ENCODE results near the gene NINJ2.

Gene NINJ2

DNA sequence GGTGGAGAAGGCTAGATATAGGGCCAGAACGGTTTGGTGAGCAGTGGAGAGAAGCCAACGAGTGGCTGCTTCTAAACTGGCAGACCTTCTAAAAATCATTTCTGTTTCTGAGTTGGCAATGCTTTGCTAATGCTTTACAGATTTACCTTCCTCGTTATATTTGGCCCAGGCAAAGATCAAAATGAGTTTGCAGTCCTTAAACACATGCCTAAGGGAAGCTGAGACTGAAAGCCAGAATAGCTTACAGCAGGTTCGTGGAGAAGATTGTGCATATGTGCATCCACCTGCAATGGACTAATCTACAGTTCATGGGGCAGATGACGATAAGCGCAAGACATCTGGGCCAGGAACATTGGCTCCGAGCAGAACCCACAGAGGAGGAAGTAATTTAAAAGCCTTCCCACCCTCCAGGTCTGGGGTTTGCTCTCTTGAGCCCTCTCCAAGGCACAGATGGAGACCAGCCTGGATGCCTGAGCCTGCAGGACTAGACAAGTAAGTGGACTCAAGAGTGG is 99.4 kb downstream of the NINJ2 start:
- DNase-seq: no peak

DNA sequence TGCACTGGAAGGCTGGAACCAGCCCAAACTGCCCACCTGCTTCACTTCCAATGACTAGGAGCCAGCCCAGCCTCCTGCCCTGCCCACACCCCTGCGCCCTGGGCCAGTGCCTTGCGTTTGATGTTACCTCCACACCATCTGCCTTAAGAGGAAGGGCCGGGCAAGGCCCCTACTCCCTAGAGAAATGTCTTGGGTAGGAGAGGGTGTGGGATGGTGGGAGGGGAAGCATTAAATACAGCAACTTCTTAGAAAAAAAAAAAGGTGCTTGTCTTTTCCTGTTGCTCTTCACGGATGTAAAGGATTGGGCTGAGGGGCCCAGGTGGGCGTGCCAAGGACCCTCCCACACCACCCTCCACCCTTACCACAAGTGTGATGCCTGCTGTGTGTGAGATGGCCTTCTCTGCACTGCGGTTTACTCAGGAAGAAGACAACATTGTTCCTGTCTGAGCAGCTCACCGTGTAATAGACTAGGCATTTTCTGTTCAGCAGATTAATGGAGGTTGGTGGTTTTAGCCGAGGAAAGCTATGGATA is 99.9 kb downstream of the NINJ2 start:
- no peak for DNase-seq

DNA sequence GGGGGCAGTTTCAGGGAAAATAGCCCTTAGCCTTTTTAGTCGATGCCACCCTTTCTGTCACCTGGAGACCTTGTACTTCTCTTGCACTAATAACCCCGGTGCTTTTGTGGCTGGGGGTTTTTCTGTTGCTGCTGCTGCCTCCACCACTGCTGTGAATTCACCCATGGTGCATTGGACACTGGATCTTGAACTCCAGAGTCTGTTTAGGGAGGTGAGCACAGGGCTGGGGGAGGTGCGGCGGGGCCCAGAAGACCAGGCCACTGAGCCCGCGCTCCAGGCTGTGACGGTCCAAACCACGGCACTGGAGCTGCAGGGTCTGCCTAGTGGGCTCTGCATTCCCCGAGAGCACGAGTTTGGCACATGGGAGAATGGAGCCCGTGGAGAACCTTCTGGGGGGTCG is 100.6 kb downstream of the NINJ2 start:
- DNase-seq: no peak

DNA sequence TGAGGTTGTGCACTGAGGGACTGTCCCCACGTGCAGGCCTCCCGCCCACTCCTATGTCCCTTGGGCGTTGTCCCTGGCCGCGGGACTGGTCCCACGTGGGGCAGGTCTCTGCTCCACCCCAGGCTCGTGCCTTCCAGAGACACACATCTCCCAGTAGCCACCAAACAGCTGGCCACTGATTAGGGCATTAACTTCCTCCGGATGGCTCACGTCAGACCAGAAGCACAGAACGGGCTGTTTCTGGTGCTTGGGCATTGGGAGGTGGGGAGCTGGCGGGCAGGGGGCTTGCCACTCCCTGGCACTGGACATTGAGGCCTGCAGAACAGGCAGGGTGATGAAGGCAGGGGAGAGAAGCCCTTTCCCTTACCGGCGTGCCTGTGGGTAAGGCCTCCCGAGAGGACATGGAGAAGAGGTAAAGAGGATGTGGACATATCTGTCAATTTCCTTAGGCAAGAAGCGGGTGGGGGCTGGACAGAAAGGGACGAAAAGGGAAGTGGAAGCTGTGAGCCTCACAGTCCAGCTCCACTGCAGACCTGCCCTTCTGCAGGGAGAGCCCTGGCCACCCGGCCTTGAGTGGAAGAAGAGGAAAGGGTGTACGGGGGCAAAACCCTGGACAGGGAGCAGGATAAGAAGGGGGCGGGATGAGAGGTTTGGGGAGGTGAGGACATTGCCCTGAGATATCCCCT is 101.2 kb downstream of the NINJ2 start:
- DNase-seq: no peak

DNA sequence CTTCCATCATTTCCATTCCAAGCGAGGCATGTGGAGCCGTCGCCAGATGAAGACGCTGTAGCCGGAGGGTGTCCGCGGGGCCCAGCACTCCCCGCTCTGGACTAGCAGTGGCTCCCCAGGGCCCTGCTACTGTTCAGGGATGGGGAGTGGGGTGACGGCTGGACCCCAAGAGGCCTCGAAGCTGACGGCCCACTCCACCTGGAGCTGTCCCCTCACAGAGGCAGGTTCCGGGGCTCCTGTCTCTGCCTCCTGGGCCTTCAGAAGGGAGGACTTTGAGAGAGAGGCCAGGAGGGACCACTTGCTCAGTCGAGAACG is 101.9 kb downstream of the NINJ2 start:
- DNase-seq: no peak

DNA sequence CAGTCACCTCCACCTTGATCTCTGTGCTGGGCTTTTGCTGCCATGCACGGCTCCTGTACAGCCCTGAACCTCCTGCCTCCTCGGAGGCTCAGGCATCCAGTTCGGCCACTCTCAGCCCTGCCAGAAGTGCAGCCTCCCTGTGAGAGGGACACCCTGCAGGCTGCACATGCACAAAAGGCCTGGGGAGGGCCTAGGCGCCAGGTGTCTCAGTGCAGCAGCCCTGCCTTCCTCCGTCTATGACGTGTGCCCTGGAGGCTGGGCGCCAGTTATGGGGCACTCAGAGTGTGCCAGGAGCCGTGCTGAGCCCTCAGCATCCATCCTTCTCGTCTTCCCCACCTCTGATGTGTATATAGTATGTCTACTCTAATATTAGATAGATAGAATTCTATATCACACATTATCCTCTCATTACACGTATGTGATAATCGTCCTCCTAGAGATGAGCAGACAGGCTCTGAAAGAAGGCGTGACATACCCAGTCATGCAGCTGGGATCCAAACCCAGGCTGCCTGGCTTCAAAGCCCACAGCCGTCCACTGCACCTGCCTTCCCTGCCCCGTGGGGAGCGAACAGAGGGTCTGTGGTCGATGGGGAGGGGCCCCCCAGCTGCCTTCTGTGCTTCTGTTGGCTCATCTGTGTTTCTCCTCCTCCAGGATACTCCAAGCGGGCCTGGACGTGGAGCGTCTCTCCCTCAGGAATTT is 102.4 kb downstream of the NINJ2 start:
- DNase-seq: peak; percentile 57

DNA sequence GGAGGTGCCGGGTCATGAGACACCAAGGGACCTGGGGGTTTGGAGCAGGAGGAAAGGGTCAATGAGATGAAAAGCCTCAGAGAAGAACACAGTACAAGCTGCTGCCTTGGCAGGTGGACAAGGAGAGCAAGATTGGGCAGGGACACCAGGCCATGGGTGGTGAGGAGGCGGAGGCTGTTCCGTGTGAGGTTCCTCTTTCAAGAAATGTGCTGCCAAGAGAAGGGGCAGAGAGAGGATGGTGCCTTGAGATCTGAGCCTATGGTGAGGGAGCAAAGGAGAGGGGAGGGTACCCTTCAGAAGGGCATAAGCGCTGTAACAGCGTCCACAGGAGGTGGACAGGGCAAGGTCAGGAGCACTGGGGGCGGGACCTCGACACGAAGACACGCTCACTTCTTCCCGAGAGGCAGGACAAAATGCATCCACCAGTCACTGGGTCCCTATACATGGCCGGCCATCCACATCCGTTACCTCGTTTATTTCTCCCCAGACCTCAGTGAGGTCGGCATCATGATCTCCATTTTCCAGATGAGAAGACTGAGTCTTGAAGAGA is 103.3 kb downstream of the NINJ2 start:
- no peak for DNase-seq

DNA sequence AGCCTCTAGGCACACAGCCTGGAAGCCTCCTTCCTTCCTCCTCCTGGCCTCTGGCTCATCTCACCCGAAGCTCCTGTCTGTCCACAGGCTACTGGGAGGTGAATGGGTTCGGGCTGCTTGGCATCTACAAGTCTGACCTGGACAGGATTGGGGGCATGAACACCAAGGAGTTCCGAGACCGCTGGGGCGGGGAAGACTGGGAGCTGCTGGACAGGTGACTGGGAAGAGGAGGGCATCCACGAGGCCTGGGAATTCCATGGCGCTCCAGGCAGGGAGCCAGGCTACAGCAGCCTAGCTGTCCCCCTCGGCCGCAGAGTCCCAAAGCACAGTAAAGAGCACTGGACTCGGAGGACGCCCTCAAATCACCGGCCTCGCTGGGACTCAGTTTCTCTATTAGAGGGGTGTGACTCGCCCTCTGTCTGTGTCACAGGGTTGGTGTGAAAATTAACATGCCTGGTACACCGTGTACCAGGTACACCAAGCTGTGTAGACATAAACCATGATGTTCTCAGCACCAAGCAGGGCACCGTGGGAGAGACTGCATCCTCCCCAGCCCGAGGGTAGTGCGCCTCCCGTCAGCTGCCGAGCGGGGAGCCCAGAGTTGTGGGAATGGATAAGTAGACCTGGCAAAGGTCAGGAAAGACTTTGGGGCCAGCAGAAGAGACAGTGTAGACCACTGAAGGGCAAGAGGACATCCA is 103.9 kb downstream of the NINJ2 start:
- no peak for DNase-seq

DNA sequence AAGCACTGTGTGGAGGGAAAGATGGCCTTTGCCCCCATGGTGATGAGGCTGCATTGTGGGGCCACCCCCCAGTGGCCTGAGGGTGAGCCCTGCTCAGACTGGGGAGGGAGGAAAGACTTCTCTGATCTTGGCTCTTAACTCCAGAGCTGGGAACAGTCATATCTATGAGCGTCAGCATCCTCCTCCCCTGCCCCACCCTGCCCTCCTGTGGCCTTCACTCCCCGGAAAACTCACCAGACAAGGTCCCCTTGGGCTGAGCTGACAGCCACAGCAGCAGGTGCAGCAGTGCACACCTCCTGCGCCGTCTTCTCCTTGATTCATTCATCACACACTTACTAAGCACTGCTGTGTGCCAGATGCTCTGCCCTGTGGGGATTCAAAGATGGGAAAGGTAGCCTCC is 104.7 kb downstream of the NINJ2 start:
- no peak for DNase-seq

DNA sequence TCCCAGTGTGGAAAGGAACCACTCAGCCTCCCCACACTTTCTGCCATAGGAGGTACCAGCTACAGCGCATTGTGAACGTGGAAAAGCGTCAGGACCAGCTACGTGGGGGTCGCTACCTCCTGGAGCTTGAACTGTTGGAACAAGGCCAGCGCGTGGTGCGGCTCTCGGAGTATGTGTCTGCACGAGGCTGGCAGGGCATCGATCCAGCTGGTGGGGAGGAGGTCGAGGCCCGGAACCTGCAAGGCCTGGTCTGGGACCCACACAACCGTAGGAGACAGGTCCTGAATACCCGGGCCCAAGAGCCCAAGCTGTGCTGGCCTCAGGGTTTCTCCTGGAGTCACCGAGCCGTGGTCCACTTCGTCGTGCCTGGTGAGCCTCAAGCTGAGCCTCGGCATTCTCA is 106.7 kb downstream of the NINJ2 start:
- no peak for DNase-seq

DNA sequence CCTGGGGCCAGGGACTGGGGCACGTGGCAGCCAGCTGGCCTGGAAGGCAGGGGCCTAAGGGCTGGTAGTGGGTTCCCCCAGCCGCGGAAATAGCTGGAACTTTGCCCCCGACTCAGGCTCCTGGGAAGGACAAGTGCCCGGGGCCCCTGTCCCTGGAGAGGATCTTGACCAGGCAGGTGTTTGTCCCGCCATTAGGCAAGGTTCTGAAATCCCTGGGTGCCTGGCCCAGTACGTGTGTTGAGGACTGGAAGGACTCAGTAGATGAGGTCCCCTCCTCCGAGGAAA is 109.3 kb downstream of the NINJ2 start:
- DNase-seq: no peak

DNA sequence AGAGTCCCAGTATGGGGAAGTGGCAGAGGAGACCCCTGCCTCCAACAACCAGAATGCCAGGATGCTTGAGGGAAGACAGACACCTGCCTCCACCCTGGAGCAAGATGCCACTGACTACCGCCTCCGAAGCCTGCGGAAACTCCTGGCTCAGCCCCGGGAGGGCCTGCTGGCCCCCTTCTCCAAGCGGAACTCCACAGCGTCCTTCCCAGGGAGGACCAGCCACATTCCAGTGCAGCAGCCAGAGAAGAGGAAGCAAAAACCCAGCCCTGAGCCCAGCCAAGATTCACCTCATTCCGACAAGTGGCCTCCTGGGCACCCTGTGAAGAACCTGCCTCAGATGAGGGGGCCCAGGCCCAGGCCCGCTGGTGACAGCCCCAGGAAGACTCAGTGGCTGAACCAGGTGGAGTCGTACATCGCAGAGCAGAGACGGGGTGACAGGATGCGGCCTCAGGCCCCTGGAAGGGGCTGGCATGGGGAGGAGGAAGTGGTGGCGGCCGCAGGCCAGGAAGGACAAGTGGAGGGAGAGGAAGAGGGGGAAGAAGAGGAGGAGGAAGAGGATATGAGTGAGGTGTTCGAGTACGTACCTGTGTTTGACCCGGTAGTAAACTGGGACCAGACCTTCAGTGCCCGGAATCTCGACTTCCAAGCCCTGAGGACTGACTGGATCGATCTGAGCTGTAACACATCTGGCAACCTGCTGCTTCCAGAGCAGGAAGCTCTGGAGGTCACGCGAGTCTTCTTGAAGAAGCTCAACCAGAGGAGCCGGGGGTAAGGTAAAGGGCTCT is 109.8 kb downstream of the NINJ2 start:
- DNase-seq: no peak

DNA sequence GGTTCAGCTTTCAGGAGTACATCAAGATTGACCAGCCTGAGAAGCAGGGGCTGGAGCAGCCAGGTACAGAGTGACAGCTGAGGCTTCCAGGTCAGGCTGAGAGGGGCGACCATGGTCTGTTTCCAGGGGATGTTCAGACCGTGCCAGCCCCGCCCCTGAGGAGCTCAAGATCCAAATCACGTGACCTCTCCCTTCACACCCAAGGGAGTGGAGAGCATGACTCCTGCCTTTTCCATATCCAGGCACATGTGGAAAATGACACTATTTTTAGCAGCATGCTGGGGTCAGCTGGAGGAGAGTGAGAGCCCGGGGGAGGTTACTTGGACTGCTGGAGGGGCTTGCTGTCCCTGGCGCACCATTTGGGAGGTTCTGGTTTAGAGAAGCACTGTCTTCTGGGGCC is 110.8 kb downstream of the NINJ2 start:
- DNase-seq: no peak

DNA sequence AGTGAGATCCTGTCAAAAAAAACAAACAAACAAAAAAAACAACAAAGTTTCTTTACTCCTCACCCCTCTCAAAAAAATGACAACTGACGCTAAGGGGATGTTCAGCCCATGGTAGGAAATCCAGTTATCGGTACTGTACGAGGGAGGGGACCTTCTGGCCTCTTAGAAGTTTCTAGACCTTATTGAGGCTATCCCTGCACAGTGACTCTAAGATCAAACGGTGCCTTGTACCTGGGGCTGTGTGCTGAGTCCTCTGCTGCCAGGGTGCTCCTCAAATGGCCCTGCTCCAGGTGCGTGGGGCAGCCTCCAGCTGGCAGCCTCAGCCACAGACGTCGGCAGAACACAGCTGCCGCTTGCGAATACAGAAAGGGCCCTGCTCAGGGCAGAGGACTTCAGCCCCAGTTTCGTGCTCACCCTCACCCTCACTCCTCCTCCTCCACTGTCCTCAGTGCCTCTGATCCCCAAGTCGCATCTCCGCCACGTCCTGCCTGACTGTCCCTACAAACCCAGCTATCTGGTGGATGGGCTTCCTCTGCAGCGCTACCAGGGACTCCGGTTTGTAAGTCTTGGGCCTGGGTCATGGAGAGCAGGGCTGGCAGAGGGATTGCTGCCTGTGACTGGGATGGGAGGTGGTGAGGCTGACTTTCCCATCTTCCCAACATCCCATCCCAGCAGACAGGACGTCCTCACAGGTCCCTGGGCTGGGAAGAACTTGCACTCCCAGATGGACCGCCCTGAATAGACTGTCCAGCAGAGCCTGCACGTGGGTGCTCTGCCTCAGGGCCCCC is 112.6 kb downstream of the NINJ2 start:
- DNase-seq: no peak

DNA sequence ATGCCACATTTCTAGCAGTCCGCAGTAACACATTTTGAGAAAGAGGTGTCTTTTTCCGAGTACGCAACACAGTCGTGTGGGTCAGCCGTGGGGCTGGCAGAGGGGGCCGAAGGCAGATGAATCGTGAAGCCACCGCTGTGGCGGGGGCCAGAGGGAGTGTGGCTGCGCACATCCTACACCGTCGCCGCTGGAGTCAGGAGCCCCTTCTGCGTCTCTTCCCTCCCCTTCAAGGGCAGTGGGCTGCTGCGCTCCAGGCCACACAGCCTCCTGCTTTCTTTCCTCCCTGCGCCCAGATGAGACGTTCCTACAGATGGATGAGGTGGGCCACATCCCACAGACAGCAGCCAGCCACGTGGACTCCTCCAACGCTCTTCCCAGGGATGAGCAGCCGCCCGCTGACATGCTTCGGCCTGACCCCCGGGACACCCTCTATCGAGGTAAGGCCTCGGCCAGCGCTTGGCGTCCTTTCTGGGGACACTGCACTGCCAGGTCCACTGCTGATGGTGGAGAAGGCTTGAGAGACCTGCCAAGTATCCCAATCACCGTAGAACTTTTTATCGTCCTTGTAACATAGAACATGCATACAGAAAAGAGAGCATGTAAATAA is 113.7 kb downstream of the NINJ2 start:
- DNase-seq: no peak

DNA sequence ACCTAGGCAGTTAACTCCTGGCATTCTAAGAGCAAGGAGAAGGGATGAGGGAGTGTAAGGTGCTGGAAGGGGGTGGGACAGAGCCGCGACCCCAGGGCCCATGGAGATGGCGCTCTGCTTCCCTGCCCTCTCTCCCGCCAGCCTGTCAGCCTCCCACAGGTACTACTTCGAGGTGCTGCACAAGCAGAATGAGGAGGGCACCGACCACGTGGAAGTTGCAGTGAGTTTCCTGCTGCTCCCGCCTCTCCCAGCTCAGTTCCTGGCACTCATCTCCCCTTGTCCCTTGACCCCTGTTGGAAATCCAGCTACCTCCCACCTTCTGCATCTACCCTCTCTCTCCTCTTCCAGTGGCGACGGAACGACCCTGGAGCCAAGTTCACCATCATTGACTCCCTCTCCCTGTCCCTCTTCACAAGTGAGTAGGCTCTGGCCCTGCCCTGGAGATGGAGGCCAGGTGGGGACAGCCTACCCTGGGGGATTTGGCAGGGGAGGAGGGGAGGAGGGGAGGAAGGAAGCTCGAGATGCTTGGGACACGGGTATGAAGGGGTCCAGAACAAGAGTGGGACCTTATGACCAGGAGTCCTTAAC is 115.3 kb downstream of the NINJ2 start:
- DNase-seq: no peak

DNA sequence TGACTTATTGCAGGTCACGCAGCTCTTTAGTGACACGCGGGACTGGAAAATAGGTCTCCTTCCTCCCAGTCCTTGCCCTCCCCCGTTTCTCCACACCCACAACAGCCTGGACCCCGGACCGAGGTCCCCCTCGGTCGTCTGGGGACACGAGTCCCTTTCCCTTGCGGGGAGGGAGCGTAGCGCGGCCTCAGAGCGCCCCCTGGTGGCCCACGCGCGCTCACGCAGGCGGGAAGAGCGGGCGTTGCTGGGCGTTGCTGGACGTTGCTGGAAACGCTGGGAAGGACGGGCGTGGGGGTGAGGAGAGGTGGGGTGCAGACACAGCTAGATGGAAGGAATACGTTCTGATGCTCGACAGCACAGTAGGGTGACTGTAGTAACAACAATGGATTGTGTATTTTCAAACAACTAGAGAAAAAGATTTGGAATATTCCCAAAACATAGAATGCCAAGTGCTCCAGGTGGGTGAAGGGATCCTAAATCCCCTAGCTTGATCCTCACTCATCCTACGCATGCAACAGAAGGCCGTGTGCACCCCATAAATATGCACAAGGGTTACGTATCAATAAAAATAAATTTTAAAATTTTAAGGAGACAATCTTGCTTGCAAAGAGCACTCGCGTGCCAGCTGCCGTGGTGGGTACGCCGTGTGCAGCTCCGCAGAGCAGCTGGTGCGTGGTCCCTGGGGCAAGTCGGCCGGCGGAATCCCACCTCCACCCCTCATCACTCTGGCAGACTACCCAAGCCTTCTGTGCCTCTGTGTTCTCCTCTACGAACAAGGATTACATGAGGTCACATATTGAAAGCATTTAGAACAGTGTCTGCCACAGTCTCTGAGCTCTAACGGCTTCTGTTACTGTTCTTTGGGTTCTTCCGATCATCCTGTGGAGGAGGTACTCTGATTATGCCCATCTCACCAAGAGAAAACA is 116.1 kb downstream of the NINJ2 start:
- no peak for DNase-seq

DNA sequence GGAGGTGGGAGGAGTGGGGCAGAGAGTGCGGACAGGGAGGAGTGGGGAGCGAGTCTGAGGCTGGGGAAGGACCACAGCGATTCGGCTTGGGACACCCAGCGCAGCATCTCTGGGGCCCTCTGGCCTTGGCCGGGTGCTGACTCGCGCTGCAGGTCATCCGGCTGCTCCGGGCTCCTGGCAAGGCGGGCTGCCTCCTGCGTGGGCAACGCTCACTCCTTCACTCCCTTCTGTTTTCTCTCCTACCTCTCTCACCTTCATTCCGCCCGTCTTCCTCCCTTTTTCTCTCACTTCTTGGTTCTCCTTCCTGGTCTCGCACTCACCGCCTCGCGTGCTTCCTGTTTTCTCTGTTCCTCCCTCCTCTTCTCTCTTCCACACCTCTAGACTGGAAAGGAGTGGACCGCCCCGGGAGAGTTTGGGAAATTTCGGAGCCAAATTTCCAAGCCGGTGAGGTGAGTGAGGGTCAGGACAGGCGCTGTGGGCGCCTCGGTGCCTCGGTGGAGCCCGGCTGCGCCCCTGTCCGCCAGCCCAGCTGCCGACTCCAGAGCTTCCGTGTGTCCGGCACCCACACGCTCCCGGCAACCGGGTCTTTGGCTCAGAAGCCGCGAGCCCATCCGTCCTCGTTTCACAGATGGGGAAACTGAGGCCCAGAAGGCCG is 116.9 kb downstream of the NINJ2 start:
- no peak for DNase-seq

DNA sequence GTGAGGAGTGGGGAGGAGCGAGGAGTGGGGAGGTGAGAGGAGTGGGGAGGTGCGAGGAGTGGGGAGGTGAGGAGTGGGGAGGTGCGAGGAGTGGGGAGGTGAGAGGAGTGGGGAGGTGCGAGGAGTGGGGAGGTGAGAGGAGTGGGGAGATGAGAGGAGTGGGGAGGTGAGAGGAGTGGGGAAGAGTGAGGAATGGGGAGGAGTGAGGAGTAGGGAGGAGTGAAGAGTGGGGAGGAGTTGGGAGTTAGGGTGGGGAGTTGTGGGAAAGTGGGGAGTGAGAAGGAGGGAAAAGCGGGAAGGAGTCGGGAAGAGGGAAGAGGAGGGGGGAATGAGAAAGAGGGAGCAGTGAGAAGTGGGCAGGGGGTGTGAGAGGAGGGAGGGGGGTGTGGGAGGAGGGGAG is 117.4 kb downstream of the NINJ2 start:
- DNase-seq: no peak
